Choroid plexus epithelial cell (primary cell): ENCODE measurements around the gene ARHGAP42.

ENCODE experiments used
- DNase-seq: peaks from one replicate; pipeline ENCODE4 v3.0.0-alpha.2; 2010; ENCODE audit warnings: low read depth
- H3K4me3 ChIP-seq: 2 replicates; pipeline ENCODE4 v1.5.1; 2011; ENCODE audit warnings: low read depth, mild to moderate bottlenecking, control low read depth, low read length, moderate library complexity
- TF ChIP-seq, protein P1 (sequence below): conservative IDR thresholded peaks from 2 replicates; pipeline ENCODE4 v1.5.1; 2011; ENCODE audit warnings: low read depth, mild to moderate bottlenecking, control low read depth, inconsistent platforms, low read length, moderate library complexity

Gene ARHGAP42

GRCh38 chr11:100918551-100919500 is 231.7 kb downstream of the ARHGAP42 start:
- peak; percentile 54 for DNase-seq
- TF ChIP-seq, protein P1, sequence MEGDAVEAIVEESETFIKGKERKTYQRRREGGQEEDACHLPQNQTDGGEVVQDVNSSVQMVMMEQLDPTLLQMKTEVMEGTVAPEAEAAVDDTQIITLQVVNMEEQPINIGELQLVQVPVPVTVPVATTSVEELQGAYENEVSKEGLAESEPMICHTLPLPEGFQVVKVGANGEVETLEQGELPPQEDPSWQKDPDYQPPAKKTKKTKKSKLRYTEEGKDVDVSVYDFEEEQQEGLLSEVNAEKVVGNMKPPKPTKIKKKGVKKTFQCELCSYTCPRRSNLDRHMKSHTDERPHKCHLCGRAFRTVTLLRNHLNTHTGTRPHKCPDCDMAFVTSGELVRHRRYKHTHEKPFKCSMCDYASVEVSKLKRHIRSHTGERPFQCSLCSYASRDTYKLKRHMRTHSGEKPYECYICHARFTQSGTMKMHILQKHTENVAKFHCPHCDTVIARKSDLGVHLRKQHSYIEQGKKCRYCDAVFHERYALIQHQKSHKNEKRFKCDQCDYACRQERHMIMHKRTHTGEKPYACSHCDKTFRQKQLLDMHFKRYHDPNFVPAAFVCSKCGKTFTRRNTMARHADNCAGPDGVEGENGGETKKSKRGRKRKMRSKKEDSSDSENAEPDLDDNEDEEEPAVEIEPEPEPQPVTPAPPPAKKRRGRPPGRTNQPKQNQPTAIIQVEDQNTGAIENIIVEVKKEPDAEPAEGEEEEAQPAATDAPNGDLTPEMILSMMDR, result no peak

DNA sequence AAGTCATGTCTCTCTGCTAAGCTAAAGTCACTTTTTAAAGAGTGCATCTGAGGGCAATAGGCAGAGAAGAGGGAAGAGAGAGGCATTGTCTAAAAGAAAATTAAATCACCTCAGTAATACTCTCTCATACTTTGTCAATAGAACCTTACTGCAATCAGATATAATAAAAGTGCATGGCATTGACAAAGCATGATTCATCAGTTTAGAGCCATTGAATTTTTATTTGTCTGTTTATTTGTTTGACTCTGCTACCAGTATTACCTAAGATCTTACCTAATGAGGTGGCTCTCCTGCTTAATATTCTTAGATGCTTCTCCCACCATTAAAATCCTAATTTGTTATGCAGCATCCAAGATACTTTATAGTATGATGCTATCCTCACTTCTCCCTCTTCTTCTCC is 233.5 kb downstream of the ARHGAP42 start:
- no peak for DNase-seq
- TF ChIP-seq, protein P1, result no peak

More at GRCh38 chr11:100918551-100919500, 231.7 kb downstream of the ARHGAP42 start:
- H3K4me3 ChIP-seq, result no peak overlapping the region

DNA sequence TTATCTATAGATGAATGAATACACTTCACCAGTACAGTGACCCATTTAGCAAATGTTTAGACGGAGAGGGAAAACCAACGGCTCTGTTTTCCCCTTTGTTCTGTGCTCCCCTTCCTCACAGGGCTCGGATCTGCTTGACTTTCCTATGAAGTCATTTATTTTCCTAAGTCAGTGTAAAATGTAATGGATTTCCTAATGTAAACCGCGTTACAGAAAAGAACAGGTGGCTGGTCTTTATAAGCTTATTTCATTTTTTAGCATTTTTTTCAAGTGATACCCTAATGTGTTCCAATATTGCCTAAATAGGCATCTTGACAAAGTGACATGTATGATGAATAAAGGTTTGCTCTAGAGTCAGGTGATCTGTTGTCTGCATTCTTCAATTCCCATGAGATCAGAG is 235.0 kb downstream of the ARHGAP42 start:
- TF ChIP-seq, protein P1, result no peak
- DNase-seq, result no peak
- H3K4me3 ChIP-seq, result no peak overlapping the region

More for the DNA sequence above, 233.5 kb downstream of the ARHGAP42 start:
- H3K4me3 ChIP-seq, result no peak overlapping the region

- H3K4me3 ChIP-seq, result no peak overlapping the region
- TF ChIP-seq, protein P1, result no peak
- peak; percentile 53 for DNase-seq
Observed at GRCh38 chr11:100923555-100923954, 236.5 kb downstream of the ARHGAP42 start.

GRCh38 chr11:100925935-100926334 is 238.8 kb downstream of the ARHGAP42 start:
- TF ChIP-seq, protein P1, result no peak
- peak; percentile 89 for DNase-seq
- H3K4me3 ChIP-seq, result no peak overlapping the region

GRCh38 chr11:100927579-100927978 is 240.5 kb downstream of the ARHGAP42 start:
- no peak overlapping the region for H3K4me3 ChIP-seq
- no peak for DNase-seq
- TF ChIP-seq, protein P1, result no peak

DNA sequence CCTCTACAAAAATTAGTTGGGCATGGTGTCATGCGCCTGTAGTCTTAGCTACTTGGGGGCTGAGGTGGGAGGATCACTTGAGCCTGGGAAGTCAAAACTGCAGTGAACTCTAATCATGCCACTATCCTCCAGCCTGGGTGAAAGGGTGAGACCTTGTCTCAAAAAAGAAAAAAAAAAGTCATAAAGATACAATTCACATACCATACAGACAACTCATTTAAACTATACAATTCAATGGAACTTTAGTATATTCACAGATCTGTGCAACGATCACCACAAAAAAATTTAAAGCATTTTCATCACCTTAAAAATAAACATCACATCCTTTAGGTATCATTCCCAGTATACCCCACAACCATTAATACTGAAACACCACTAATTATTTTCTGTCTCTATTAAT is 241.3 kb downstream of the ARHGAP42 start:
- TF ChIP-seq, protein P1, result no peak
- no peak for DNase-seq

More for the DNA sequence above, 241.3 kb downstream of the ARHGAP42 start:
- H3K4me3 ChIP-seq, result no peak overlapping the region
